BE2C (cell line): ENCODE data around the gene CNNM2.
"Not testable (repeated sequence)": the region's sequence is repeated elsewhere in the genome, so short reads cannot be mapped to it uniquely, and the experiment has no call there.

ENCODE experiments used
- DNase-seq: peaks from one replicate; pipeline ENCODE4 v3.0.0-alpha.2; 2020
- H3K27me3 ChIP-seq: fragments of 250-450 bp; sonication (Bioruptor Pico); 2 replicates; pipeline ENCODE4 v1.5.1; 2020; ENCODE audit warnings: mild to moderate bottlenecking
- H3K36me3 ChIP-seq: fragments of 250-450 bp; sonication (Bioruptor Pico); 2 replicates; pipeline ENCODE4 v1.5.1; 2020; ENCODE audit warnings: mild to moderate bottlenecking
- H3K4me1 ChIP-seq: fragments of 250-450 bp; sonication (Bioruptor Pico); 2 replicates; pipeline ENCODE4 v1.5.1; 2020
- H3K4me3 ChIP-seq: 2 replicates; pipeline ENCODE4 v1.5.1; 2011; ENCODE audit warnings: low read depth, low read length
- H3K9me3 ChIP-seq: fragments of 250-450 bp; sonication (Bioruptor Pico); 2 replicates; pipeline ENCODE4 v1.5.1; 2020
- TF ChIP-seq, protein P1 (sequence below): IDR thresholded peaks from 2 replicates; pipeline ENCODE4 v1.5.1; 2012; ENCODE audit warnings: mild to moderate bottlenecking, low read depth, low read length

The CNNM2 gene

GRCh38 chr10:103062854-103063590 lies 144.9 kb downstream of the CNNM2 start:
- Histone ChIP-seq H3K36me3 (no peaks in the 10 kb centered on the region), H3K4me1 (no peaks in the 10 kb centered on the region), H3K4me3 (no peak overlapping the region), H3K9me3 (no peaks in the 10 kb centered on the region), H3K27me3 (no peaks in the 10 kb centered on the region)
- TF ChIP-seq, protein P1, sequence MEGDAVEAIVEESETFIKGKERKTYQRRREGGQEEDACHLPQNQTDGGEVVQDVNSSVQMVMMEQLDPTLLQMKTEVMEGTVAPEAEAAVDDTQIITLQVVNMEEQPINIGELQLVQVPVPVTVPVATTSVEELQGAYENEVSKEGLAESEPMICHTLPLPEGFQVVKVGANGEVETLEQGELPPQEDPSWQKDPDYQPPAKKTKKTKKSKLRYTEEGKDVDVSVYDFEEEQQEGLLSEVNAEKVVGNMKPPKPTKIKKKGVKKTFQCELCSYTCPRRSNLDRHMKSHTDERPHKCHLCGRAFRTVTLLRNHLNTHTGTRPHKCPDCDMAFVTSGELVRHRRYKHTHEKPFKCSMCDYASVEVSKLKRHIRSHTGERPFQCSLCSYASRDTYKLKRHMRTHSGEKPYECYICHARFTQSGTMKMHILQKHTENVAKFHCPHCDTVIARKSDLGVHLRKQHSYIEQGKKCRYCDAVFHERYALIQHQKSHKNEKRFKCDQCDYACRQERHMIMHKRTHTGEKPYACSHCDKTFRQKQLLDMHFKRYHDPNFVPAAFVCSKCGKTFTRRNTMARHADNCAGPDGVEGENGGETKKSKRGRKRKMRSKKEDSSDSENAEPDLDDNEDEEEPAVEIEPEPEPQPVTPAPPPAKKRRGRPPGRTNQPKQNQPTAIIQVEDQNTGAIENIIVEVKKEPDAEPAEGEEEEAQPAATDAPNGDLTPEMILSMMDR, result no peak
- DNase-seq, result no peak

GRCh38 chr10:103064956-103065355 lies 146.9 kb downstream of the CNNM2 start:
- DNase-seq, result peak; percentile 33
- TF ChIP-seq, protein P1, result no peak
- no peak overlapping the region for H3K4me3 ChIP-seq

GRCh38 chr10:103066141-103067098 lies 148.3 kb downstream of the CNNM2 start:
- TF ChIP-seq, protein P1, result no peak
- no peaks in the 10 kb centered on the region for H3K9me3 ChIP-seq
- no peaks in the 10 kb centered on the region for H3K27me3 ChIP-seq
- H3K36me3 ChIP-seq, result no peaks in the 10 kb centered on the region
- no peak overlapping the region for H3K4me3 ChIP-seq
- H3K4me1 ChIP-seq, result no peaks in the 10 kb centered on the region
- DNase-seq, result no peak

More at GRCh38 chr10:103064956-103065355, 146.9 kb downstream of the CNNM2 start:
- Histone ChIP-seq H3K36me3 (no peaks in the 10 kb centered on the region), H3K27me3 (no peaks in the 10 kb centered on the region), H3K9me3 (no peaks in the 10 kb centered on the region), H3K4me1 (no peaks in the 10 kb centered on the region)

GRCh38 chr10:103067099-103067477 lies 149.0 kb downstream of the CNNM2 start:
- DNase-seq, H3K4me3 ChIP-seq, H3K36me3 ChIP-seq, H3K9me3 ChIP-seq, H3K27me3 ChIP-seq, H3K4me1 ChIP-seq: not testable (repeated sequence)

- H3K4me3 ChIP-seq, result no peak overlapping the region
Measured at GRCh38 chr10:103067484-103067883, 149.4 kb downstream of the CNNM2 start.

GRCh38 chr10:103067956-103068355 lies 149.9 kb downstream of the CNNM2 start:
- TF ChIP-seq, protein P1, result no peak
- no peak overlapping the region for H3K4me3 ChIP-seq

More at GRCh38 chr10:103067484-103067883, 149.4 kb downstream of the CNNM2 start:
- Histone ChIP-seq H3K27me3 (no peaks in the 10 kb centered on the region), H3K4me1 (no peaks in the 10 kb centered on the region), H3K9me3 (no peaks in the 10 kb centered on the region), H3K36me3 (no peaks in the 10 kb centered on the region)
- TF ChIP-seq, protein P1, result no peak
- DNase-seq, result no peak

More at GRCh38 chr10:103067956-103068355, 149.9 kb downstream of the CNNM2 start:
- H3K27me3 ChIP-seq, result no peaks in the 10 kb centered on the region
- no peaks in the 10 kb centered on the region for H3K9me3 ChIP-seq
- no peaks in the 10 kb centered on the region for H3K4me1 ChIP-seq
- DNase-seq, result no peak
- no peaks in the 10 kb centered on the region for H3K36me3 ChIP-seq
